ENCODE data around the gene UBA1.

The UBA1 gene

DNA sequence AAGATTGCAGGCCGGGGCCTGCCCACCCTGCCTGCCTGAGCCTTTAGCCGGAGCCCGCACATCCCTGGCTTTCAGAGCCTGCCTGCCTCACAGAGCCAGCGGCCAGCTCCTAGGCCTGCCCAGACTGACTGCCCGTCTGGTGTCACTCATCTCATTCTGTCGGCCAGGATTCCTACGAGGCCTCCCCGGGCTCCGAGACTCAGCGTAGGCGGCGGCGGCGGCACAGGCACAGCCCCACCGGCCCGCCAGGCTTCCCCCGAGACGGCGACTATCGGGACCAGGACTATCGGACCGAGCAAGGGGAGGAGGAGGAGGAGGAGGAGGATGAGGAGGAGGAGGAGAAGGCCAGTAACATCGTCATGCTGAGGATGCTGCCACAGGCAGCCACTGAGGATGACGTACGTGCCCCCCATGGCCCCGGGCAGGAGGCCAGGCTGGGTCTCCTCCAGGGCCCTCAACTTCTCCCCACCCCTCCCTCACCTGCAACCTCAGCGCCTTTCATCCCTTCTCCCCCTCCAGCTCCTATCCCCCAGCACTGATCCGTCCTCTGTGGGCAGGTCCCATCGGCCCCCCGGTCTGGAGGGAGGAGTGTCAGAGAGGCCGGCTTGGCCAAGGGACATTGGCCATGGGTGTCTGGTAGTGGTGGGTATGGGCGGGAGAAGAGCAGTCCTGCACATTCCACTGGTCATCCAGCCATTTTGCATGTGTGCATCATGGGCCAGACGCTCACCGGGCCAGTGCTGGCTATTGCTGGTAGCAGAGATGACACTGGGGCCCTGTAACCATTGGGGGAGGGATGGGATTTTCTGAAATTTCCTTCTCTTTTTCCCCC, 22.6 kb upstream of the UBA1 start:
- DNase-seq, result no peak

DNA sequence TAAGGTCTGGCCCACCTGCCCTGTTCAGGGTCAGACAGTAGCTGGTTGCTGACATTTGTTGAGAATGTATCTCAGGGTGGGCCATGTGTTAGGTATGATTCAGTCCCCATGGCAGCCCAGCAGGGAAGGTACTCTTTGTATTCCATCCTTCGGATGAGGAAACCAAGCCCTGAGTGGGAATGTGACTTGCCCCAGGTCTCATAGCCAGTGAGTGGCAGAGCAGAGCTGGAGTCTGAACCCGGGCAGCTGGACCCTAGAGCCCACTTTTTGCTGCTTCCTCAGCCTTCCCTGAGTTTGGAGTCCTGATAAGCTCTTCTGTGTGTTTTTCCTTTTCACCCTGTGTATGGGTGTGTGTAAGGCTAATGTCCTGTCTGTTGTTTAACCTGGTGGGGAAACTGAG, 21.6 kb upstream of the UBA1 start:
- no peak for DNase-seq

DNA sequence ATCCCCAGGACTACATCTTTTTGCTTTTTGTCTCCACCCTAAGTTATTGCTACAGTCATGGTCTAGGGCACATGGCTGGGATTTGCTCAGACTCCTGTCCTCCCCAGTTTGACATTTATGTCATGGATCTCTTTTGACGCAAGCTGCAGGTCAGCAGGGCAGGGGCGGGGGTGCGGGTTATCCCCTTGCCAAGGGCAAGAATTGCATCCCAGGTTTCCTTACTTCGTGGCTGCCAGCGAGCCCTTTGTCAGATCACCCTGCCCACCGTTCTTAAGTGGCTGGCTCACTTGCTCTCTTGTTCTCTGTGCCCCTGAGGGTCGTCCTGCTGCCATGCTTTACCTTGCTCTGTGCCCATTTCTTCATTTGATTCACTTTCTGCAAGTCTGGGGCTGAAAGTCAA, 21.1 kb upstream of the UBA1 start:
- DNase-seq, result no peak

DNA sequence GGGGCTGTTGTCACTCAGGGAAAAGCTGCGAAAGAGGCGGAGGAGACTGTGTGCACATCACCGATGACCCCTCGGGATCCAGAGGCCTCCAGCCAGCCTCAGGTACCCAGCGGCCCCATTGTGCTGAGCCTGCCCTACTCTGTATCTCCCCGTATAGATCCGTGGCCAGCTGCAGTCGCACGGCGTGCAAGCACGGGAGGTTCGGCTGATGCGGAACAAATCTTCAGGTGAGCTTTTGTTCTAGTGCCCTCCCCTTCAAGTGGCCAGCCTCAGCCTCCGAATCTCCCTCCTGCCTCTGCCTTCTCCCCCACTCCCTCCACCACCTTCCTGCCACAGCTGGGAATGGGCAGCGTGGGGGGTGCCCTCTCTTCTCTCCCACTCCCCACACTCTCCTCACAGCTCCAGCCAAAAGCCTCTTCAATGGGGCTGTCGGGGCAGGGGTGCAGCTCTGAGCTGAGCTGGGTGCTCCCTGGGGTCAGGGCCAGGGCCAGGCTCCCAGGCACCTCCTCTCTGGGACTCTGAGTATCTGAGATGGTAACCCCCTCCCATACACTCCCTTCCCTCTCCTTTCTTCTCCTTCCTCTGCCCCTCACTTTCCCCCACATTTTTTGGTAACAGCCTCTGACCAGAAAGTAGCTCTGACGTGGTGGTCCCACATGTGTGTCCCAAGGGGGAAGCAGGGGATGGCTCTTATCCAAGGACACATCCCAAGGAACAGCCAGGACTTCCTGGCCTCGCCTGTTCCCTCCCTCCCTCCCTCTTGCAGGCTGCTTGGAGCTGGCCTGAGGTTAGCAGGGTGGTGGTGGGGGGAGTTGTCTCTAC, 20.4 kb upstream of the UBA1 start:
- DNase-seq, result no peak

DNA sequence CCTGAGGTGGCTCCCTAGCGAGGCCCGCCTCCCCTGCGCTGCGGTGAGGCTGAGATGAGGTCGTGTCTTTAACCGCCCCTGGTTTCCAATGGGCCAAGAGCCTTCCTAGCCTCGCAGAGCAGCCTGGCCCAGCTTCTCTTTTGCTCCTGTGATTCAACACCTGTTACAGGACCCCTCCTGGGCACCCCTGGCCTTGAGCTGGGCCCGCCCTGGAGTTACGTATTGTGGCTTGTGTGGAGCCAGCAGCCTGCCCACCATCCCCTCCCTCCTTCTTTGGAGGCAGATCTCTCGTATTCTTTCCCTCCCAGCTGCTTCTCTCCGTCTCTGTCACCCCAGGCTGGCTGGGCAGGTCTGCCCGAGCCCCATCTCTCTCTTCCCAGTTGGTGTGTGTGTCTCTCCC, 19.3 kb upstream of the UBA1 start:
- no peak for DNase-seq

DNA sequence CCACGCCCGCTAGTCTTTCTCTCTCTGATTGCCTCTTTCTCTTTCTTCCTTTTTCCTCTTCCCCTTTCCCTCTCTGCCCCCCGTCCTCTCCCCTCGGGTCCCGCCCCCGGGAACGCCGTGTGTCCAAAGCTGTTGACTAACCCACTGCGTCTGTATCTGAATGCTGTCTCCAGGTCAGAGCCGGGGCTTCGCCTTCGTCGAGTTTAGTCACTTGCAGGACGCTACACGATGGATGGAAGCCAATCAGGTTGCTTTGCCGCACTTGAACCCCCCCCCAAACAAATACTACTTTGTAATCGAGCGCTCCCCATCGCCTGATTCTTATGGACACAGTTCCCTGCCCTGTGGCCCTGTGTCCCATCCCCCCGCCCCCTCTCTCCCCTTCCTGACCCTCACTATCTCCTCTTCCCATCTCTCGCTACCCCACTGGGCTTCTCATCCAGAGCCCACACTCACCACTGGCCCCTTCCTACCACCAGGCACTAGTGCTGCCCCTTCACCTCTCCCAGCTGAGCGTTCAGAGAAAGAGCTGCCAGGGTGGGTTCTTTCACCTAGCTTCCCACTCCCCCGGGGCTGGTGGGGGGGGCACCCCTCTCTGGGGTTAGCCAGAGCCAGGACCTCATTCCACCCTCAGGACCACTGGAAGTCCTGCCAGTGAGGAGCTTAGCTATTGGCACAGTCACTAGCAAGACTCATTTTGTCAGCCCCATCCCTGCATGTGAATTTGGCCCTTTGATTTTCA, 18.6 kb upstream of the UBA1 start:
- DNase-seq, result no peak

DNA sequence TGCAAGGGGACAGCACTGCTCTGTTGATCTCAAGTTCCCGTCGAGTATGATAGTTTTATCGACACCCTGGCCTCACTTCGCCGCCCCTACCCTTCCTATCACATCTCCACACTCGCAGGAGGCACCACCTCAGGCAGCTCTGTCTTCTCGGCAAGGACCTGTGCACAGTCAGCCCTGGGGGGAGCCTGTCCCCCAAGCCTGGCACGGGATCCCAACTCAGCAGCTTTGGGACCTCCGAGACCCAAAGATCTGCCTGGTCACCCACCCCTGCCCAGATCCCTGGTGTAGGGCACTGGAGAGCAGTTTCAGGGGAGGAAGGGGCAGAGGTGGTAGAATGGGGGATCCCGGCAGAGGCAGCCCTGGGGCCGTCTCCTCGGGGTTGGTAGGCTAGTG, 18.0 kb upstream of the UBA1 start:
- no peak for DNase-seq

DNA sequence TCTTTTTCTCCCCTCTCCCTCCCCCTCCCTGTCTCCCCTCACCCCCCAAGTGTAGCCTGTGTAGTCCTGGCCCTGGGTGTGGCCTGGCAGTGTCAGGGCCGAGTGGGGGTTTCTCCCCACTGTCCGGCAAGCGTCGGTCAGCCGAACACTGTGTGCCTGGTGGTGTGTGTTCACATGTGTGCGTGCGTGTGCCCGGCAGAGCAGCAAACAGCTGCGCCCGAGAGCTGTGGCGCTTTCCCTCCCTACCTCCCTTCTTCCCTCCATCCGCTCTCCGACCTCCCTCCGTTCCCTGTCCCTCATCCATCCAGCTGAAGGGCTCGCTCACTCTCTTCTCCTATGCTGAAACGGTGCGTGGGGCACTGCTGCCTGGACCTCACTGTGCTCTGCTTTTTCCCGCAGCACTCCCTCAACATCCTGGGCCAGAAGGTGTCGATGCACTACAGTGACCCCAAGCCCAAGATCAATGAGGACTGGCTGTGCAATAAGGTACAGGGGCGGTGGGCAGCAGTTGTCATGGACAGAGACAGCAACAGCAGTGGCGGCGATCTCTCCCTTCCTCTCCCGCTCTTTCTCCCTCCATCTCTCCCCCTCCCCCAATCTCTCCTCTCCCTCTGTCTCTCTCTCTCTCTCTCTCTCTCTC, 17.4 kb upstream of the UBA1 start:
- no peak for DNase-seq

DNA sequence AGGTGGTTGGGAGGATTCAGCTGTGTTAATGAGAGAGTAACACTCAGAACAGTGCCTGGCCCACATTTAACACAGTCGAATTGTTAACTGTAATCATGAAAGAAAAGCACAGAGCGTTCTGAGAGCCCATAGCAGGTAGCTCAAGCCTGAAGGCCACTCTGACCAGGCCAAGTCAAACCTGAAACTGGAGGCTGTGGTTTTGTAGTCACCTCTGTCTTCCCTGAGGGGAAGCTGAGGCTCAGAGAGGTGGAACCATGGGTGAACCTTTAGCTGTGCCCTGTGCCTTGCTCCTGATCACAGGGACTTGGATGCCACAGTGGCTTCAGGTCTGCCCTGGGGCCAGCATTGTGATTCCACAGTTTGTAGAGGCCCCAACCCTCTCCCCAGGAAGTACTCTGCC, 16.6 kb upstream of the UBA1 start:
- no peak for DNase-seq

DNA sequence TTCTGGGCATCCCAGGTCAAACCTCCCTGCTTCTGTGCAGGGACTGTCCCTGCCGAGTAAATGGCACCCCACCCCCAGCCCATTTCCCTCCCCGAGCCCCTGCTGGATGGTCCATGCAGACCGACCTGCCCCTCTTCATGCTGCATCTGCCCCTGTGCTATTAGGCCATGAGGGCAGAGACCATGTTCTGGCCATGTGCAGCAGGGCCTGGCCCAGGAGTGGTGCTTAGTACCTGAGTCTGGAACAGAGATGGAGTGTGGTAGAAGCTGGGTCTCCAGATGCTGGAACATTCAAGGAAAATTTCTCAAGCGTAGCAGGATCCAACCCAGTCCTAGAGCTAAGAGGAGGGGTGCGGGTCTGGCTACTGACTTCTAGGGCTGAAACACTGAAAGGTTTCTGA, 15.3 kb upstream of the UBA1 start:
- DNase-seq, result no peak

DNA sequence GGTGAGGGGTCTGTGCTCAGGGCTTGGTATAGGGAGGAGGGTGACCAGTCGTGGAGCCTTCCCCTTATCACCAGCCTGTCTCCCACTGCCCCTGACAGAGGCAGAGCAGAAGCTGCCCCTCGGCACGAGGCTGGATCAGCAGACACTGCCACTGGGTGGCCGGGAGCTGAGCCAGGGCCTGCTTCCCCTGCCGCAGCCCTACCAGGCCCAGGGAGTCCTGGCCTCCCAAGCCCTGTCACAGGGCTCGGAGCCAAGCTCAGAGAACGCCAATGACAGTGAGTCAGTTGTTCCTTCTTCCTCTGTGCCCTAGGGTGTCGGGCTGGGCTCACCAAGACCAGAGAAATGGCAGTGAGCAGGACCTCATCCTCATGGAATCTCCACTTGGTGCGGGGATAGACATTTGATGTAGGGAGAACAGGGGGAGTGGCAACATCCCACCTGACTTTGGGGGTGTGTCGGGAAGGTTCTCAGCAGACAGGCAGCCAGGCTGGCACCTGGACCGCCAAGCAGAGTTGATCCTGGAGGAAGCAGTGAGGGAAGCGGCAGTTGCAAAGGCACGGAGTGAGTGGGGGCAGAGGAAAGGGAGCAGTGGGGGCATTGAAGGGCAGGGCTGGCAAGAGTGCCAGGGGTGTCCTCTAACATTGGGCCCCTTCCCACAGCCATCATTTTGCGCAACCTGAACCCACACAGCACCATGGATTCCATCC, 14.3 kb upstream of the UBA1 start:
- DNase-seq, result no peak

DNA sequence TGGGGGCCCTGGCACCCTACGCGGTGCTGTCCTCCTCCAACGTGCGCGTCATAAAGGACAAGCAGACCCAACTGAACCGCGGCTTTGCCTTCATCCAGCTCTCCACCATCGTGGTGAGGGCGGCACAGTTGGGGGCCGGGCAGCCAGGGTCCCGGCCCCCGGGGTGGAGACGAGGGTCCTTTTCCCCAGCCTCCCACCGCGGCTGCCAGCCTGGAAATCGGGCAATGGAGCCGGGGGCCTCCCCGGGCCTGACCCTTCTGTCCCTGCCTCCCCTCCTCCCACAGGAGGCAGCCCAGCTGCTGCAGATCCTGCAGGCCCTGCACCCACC, 13.7 kb upstream of the UBA1 start:
- DNase-seq, result no peak

DNA sequence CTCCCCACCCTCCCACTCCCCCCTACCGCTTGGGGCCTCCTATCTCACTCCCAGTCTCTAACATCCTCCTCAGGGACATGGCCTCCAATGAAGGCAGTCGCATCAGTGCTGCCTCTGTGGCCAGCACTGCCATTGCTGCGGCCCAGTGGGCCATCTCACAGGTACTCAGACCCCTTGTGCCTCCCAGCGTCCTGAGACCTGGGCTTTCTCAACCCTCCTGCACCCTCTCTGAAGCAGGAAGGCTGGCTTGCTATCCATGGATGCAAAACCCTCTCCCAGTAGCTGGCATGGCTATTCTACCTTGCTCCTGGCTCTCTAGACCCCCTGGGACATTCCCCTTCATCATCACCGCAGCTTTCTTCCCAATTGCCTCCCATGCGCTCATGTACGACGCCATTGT, 13.3 kb upstream of the UBA1 start:
- DNase-seq, result no peak

DNA sequence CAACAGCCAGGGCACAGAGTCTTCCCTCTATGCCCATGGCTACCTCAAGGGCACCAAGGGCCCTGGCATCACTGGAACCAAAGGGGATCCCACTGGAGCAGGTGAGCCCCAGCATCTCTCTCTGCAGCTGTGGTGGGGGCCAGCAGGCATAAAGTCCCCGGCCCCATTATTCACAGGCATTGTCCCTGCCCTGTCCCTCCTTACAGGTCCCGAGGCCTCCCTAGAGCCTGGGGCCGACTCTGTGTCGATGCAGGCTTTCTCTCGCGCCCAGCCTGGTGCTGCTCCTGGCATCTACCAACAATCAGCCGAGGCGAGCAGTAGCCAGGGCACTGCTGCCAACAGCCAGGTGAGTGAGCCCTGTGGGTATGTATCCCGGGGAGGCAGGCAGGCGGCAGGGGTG, 12.3 kb upstream of the UBA1 start:
- no peak for DNase-seq

DNA sequence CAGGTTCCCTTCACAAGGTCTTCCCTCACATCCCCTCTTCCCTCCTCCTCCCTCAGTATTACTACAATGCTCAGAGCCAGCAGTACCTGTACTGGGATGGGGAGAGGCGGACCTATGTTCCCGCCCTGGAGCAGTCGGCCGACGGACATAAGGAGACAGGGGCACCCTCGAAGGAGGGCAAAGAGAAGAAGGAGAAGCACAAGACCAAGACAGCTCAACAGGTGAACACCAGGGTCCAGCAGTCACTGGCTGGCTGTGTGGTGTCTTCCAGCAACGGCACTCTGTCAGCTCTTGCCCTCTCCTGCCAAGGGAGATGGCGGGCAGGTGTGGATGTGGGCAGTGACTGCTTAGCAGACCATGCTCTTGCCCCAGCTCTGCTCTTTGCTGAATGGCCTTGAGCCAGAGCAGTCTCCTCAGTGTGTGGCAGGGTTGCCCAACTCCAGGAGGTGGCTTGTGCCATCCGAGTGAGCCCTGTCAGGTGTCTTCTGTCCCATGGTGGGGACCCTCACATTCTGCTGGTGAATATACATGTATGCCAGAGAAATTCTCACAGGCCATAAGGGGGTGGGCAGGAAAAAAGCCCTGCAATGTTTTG, 11.4 kb upstream of the UBA1 start:
- no peak for DNase-seq

DNA sequence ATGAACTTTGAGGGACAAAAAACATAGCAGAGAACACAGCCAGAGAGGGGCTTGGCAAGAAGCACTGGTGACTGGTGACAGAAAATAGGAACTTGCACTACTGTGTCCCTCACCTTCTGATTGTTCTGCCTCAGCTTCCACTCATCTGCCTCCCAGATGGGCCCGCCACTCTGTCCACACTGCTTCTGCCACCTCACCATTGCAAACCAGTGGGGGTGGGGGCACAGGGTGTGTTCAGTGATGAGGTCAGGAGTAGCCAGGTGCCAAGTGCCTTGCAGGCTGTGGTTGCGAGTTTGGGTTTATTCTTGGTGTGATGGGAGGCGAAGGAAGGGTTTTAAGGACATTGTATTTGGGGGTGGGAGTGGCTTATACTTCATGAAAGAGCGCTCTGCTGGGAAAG, 9.1 kb upstream of the UBA1 start:
- DNase-seq, result no peak

DNA sequence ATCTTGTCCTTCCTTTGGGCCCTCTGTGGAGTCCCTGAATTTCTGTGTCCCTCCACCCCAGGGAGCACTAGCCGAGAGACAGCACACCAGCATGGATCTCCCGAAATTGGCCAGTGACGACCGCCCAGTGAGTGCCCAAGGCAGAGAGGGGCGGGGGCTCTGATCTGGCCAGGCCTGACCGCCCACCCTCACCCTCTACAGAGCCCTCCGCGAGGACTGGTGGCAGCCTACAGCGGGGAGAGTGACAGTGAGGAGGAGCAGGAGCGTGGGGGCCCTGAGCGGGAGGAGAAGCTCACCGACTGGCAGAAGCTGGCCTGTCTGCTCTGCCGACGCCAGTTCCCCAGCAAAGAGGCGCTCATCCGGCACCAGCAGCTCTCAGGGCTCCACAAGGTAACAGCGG, 8.4 kb upstream of the UBA1 start:
- DNase-seq, result no peak

DNA sequence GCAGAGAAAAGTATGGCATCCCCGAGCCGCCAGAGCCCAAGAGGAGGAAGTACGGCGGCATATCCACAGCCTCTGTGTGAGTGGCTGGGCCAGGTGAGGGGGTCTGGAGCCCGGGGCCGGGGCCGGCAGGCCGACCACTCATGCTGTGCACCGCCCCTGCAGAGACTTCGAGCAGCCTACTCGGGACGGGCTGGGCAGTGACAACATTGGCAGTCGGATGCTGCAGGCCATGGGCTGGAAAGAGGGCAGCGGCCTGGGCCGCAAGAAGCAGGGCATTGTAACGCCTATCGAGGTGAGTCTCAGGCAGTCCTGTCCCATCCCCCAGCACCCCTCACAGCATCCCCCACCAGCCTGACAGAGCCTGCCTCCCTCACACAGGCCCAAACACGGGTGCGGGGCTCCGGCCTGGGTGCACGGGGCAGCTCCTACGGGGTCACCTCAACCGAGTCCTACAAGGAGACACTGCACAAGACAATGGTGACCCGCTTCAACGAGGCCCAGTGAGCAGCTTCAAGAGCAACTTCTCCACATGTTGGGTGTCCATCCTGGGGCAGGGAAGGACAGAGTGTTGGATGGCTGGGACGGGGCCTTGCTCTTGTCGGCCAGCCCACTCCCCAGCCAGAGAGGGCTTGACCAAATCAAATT, 7.4 kb upstream of the UBA1 start:
- DNase-seq, result no peak

DNA sequence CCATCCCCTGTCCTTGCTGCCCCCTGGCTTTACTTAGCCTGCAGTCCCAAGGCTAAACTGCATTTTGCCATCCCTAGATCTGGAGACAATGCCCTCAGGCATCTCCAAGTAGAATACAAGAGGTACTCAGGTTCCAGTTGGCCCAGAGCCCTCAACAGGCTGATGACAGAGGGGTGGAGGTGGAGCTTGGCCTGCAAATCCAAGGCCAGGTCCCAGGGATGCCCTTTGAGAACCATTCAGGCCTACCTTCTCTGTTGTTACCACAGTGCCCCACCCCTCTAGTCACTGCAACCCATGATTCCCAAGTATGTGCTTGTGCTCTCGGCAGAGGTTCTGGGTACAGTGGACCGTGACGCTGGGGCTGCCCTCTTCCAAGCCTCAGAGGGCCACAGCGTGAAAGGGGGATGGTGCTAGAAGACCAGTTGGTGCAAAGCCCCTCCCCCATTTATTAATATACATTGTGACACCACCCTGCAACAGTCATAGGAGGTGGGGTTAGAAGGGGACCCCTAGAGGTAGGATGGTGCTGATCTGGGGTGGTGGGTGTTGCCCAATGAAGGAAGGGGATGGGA, 6.4 kb upstream of the UBA1 start:
- no peak for DNase-seq

DNA sequence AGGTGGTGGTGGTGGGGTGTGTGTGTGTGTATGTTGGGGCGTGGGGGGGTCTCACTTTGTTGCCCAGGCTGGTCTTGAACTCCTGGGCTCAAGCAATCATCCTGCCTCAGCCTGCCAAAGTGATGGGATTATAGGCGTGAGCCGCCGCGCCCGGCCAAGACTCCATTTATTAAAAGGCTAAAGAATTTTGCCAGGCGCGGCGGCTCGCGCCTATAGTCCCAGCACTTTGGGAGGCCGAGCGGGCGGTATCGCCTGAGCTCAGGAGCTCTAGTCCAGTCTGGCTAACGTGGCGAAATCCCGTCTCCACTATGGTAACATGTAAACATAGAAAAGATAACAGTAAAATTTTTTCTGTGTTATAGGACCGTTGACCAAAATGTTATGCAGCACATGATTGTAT, 3.7 kb upstream of the UBA1 start:
- no peak for DNase-seq

Data from activated naive CD4-positive, alpha-beta T cell (primary cell).